Right kidney (tissue), 1 donor: ENCODE results near the gene FAM217B.

ENCODE experiments used
- DNase-seq: peaks from one replicate; pipeline ENCODE4 v3.0.0-alpha.2; 2016

Gene FAM217B

GRCh38 chr20:59972037-59972801, 32.0 kb downstream of the FAM217B start:
- DNase-seq: no peak

DNA sequence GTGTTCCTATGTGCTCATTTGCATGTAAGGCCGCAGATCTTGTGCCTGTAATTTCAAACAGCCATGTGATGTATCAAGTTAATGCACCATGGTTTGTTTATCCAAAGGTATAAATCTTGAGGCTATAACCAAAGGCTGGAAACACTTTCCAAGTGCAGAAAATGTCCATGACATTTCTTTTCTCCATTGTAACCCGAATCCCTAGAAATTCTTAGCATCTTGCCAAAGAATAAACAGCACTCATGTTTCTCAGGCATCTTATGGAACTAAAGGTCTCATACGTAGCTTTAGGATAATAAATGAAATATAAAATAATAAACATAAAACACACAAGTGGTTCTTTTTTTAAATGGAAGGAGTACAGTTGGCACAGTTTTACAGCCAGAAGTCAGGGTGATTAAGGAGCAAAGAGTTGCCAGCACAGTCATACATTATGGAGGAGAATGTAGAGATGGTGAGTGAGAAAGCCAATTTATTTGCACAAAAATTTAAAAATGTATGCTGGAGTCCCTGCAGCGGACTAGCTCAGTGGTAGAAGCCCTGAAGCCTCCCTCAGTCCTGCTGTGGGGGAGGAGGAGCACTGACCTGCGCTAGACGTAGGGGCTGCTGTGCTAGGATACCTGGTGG, 36.1 kb downstream of the FAM217B start:
- DNase-seq: peak; percentile 28

DNA sequence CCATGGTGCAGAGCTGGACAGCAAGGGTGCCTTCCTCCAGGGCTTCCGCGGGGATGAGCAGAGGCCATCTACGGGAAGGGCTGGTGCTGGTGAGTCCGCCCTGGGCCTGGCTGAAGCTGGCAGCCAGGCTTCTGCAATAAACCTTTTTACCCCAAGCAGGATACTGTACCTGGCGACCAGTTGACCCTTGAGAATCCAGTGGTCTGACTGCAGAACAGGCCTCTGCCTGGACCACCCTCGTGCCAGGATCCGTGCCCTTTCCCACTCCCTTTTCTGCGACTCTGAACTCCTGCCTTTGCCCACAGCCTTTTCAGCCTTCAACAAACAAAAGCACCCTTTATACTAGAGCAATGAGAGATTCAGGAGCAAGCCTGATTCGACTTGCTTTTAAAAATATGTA, 36.9 kb downstream of the FAM217B start:
- no peak for DNase-seq

GRCh38 chr20:59983076-59983475, 42.9 kb downstream of the FAM217B start:
- no peak for DNase-seq

DNA sequence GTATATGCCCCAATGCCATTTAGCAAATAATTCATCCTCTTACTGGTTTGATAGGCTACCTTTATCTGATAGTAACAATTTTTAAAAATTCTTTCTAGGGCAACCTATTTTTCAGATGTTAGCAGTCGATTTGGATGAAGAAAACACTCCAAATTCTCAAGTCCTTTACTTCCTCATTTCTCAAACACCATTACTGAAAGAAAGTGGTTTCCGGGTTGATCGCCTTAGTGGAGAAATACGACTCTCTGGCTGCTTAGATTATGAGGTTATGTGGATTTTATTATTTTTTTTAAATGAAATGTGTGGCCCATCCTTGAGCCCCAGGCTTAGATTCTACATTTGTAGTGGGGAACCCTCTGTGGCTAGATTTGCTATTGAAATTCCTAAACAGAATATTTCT, 44.4 kb downstream of the FAM217B start:
- no peak for DNase-seq

- no peak for DNase-seq
Measured at GRCh38 chr20:59985164-59985563, 45.0 kb downstream of the FAM217B start.

DNA sequence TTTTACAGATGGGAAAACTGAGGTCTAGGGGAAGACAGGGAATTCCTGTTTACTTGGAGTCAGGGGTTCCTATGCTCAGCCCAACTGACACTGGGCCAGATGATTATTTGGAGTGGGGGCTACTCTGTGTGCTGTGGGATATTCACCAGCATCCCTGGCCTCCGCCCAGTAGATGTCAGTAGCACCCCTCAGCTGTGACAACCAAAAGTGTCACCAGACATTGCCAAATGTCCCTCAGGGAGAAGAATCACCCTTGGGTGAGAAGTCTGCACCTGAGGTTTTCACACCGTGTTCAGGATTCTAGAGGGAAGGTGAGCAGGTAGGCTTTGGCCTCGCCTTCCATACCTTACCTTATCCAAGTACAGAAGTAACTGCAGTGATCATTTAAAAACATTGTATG, 45.7 kb downstream of the FAM217B start:
- DNase-seq: no peak

- DNase-seq: no peak
Measured at GRCh38 chr20:59987135-59987534, 46.9 kb downstream of the FAM217B start.

DNA sequence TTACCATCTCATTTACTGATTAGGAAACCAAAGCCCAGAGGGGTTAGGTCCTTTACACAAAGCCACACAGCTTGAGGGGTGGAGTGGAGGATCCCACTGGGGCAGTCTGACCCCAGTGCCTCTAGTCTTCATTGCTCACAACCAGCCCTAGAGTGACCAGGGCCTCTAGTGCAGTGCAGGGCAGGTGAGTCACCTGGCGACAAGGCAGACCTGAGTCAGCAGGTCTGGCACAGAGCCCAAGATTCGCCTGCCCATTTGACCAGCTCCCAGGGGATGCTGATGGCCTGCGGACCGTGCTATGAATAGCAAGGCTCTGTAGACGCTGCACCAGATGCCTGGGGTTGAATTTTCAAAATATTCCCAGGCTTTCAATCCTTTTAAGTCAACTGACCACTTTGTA, 48.0 kb downstream of the FAM217B start:
- DNase-seq: no peak

DNA sequence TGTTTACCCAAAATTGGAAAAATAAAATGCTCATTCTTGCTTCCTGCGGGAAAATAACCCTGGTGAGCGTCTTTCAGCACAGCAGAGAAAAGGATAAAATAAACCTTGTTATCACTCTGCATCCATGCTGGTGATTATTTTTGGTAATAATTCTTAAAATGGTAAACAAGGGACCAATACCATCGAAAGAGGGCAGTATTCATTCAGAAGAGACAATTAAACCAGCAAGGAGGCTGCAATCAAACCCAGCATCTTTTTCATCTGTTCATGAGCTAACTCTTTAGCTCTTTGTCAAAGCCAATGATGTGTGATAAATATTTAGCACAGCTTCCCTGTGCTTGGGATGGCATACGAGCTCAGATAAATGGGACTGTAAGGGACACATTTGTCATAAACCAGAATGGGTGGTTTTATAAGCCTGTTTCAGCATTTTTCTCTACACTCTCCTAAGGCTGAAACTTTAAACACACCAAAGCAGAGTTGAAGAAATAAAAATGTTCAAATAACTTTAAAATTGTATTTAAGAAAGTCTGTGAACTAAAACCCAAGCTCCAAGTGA, 52.4 kb downstream of the FAM217B start:
- no peak for DNase-seq

DNA sequence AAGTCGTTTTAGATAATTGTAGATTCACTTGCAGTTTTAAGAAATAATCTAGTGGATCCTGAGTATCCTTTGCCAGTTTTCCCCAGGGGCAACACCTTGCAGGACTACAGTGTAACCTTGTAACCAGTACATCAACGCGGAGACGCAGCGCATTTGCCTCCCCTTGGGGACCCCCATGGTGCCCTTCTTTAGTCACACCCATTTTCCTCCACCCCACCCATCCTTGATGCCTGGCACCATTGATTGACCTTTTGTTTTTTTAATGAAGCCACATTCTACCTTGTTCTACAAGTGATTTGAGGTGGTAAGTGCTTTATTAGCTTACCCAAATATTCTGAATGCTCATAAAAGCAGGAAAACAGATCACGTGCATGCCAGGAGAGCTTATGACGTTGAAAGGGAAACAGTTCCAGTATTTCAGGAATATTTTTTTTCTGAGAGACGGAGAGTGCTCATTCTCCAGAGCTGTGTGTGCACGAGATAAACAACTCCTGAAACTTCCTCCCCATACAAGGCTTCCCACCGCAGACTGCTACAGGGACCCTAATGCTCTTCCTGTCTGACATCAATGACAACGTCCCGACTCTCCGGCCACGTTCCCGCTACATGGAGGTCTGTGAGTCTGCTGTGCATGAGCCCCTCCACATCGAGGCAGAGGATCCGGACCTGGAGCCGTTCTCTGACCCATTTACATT, 53.7 kb downstream of the FAM217B start:
- DNase-seq: no peak

DNA sequence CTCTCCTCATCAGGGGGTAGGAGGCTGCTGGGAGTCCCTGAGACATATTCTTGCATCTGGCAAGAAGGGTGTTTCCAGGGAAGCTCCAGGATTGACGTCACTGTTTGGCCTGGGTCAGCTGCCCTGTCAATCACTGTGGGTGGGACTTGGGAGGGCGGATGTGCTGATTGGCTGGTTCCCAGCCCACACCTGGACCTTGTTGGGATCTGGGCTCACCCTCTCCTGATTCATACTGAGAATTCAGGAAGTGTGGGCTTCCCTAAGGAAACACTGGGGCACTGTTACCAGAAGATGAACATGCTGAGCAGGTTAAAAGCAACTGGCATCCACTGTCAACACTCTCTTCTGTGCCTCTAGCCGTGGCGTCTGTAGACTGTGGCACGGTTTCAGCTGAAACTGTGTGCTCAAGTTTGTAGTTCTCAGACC, 54.5 kb downstream of the FAM217B start:
- DNase-seq: no peak

- no peak for DNase-seq
Measured at GRCh38 chr20:59996108-59996507, 55.9 kb downstream of the FAM217B start.

DNA sequence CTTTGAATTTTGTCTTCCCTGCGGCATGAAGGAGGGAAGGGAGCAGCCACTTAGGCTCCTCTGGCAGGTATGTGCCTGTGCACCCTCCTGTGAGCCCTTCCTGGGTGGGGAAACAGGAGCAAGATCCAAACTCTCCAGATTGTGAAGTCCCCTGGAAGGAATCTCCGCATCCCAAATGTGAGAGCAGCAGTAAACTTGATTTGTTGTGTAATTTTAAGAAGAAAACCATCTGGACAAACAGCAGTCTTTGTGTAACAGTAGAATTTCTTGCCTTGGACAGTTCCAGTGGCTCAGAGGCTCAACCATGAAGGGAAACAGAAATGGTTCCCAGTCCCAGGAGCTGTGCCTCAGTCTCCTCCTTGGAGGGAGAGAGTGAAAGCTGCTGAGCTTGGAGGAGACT, 57.7 kb downstream of the FAM217B start:
- DNase-seq: peak; percentile 35
